Stimulated activated CD4-positive, alpha-beta T cell treated with anti-CD3 and anti-CD28 coated beads, Interleukin-2, amount 100 ng/mL, for 48 hours (primary cell): ENCODE results near the gene KRTAP5-6.
A peak's percentile ranks its signal among the peaks of the same experiment; 100 is the strongest.

Source experiments
- DNase-seq, 2 donors: peaks; one replicate each; pipeline ENCODE4 v3.0.0-alpha.2; 2020

KRTAP5-6 gene, protein sequence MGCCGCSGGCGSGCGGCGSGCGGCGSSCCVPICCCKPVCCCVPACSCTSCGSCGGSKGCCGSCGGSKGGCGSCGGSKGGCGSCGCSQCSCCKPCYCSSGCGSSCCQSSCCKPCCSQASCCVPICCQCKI

DNA sequence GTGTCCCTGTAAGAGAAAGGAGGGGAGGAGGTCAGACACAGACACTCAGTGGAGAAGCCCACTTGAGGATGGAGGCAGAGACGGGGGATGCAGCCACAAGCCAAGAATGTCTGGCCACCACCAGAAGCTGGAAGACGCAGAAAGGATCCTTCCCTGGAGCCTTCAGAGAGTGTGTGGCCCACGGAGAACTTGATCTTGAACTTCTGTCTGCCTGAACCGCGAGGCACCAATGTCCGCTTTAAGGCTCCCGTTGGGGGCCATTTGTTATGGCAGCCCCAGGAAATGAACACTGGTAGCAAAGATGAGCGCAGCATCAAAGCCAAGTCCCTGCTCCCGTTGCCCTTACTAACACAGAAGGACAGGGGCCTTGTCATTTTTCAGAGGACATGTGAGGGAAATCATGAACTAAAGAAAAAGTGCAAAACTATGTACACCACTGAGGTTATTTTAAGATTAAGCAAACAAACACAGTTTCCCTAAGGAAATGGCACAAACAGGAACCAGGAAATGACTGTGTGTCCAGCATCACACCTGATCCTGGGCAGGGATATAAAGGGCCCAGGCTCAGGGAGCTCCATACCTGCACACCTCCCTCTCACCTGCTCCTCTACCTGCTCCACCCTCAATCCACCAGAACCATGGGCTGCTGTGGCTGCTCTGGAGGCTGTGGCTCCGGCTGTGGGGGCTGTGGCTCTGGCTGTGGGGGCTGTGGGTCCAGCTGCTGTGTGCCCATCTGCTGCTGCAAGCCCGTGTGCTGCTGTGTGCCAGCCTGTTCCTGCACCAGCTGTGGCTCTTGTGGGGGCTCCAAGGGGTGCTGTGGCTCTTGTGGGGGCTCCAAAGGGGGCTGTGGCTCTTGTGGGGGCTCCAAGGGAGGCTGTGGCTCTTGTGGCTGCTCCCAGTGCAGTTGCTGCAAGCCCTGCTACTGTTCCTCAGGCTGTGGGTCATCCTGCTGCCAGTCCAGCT lies at the start of gene KRTAP5-6:
TSS of gene KRTAP5-6 (plus strand) at position 588 of the 963 bp plus-strand sequence. CDS start at position 639, 51 bp downstream.
- no peak for DNase-seq

DNA sequence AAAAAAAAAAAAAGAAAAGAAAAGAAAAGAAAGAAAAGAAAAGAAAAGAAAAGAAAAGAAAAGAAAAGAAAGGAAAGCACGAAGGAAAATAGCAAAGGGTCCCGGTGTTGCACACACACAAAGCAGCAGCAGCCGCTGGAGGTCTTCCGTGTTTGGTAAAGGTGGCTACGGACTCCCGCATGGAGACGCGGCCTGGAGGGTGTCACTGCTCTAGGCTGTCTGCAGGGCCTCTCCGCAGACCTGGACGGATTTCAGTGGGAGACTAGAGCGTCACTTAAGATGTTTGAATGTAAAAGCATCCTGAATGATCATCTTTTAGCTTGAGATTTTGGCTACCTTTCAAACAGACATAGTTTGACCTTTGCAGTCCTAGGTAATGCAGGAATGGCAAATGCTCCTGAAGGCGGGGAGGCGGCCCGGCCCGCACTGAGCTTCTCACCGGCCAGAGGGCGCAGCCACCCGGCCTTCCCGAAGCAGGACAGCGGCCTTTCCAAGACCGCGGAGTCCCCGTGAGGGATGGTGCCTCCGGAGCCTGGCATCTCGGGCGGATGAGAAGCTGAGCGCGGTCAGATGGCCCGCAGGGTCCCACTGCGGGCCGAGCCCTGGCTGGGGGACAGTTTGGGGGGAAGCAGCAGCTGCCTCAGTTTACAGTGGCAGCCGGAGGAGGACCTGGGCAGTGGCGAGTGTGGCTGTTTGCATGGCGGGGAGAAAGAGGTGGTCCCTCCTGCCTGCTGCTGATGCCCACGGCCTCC lies 48.9 kb upstream of the KRTAP5-6 start:
- no peak for DNase-seq

DNA sequence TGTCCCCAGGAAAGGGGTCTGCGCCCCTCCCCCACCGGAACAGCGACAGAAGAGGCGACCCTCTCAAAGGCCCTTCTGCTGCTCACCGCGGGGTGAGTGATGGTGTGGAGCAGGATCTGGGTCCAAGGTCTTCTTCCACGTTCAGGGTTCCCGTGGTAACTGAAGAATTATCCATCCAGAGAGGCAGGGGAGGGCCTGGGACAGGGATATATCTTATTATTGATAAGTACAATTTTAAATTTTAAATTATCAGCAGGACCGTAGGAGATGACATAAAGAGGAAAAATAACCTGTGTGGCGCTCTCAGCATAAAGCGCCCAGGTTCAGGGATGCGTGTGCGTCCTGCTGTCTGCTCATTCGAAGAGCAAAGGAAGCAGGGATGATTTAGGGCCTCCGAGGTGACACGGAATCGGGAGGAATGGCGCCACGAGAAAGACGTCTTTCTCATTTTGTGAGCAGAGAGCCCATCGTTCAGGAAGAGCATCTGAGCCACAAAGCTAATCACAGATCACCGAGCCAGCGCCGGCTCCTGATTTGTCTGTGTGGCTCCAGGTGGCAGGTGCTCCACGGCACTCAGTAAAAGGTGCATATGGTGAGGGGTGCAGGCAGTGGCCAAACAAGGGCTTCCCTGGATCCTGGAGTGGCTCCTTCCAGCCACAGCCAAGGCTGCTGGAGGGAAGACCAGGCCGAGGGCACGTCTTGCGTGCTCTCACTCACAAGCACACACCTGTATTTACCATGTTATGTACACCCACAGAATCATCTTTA lies 48.2 kb upstream of the KRTAP5-6 start:
- DNase-seq: no peak

- DNase-seq: no peak
These were observed 46.7 kb upstream of the KRTAP5-6 start for GRCh38 chr11:1650034-1650917.

DNA sequence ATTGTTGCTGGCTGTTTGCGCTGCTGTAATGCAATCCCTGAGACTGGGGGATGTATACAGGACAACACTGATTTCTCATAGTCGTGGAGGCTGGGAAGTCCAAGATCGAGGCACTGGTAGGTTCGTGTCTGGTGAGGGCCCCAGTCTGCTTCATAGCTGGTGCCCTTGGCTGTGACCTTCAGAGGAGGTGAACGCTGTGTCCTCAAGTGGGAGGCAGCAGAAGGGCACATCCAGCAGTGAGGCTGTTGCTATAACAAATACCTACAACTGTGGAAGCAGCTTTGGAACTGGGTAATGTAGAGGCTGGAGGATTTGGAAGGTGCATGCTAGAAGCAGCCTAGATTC lies 46.1 kb upstream of the KRTAP5-6 start:
- DNase-seq: no peak

DNA sequence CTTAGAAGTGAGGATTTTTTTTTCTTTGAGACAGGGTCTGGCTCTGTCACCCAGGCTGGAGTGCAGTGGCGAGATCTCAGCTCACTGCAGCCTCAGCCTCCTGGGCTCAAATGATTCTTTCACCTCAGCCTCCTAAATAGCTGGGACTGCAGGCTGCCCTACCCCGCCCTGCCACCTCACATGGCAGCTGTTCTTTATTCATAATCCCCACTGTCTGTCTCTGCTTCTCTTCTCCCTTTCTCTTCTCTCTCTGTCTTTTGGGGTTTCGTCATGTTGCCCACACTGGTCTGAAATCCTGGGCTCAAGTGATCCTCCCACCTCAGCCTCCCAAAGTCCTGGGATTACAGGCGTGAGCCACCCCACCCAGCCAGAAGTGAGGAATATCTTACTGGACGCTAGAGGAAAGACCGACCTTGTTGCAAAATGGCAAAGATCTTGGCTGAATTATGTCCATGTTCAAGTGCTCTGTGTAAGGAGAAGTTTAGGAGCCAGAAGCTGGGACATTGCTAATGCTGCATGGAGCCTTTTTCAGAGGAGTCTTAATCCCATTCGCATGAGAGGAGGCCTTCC lies 45.5 kb upstream of the KRTAP5-6 start:
- no peak for DNase-seq

DNA sequence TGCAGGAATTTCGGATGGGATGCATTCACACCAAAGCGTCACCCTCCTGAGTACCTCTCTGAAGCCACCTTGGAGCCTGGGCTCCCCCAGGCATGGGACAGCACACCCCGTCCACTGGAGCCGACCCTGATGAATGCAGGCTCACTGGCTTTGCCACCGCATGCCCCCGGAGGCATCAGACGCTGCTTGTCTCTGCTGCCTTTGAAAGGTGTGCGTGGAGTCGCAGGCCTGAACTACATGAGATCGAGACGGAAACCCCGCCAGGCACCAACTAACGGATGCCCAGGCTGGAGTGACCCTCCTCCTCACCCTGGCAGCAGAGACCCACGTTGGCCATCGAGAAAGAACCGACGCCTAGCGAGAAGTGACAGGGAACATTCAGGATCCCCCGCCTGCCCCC lies 45.0 kb upstream of the KRTAP5-6 start:
- no peak for DNase-seq

- DNase-seq: no peak
These were observed 44.6 kb upstream of the KRTAP5-6 start for GRCh38 chr11:1652442-1652770.

GRCh38 chr11:1652771-1653540 lies 44.0 kb upstream of the KRTAP5-6 start:
- peak; percentile 81 to 85 for DNase-seq

DNA sequence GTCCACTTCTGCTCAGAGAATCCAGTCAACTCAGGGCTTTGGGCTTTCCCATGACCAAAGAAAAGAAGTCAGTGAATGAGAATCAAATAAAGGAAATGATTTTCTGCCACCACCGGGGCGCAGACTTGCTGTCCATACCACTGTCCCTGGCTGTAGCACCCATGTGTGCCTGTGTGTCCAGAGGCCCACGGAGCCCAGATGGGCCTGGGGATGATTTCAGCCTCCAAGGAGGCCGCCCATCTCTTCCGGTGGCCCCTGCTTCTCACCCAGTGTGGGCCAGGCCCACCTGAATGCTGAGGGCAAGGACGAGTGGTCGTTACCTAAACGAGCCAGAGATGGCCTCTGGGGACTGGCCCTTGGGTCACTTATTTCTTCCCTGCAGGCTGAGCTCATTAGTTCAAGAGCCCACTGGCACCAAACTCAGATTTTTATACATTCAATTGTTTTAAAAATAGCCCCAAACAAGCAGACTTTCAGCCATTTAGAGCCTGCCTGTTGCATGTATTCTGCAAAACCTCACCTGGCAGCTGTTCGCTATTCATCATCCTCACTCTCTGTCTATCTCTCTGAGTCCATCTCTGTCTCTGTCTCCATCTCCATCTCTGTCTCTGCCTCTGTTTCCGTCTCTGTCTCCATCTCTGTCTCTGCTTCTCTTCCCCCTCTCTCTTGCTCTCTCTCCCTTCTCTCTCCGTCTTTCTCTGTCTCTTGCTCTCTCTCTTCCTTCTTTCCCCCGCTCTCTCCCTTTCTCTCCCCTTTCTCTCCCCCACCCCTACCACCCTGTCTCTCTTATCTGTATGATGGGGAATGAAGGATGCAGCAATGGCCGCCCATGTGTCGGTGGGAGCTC lies 43.2 kb upstream of the KRTAP5-6 start:
- no peak for DNase-seq

DNA sequence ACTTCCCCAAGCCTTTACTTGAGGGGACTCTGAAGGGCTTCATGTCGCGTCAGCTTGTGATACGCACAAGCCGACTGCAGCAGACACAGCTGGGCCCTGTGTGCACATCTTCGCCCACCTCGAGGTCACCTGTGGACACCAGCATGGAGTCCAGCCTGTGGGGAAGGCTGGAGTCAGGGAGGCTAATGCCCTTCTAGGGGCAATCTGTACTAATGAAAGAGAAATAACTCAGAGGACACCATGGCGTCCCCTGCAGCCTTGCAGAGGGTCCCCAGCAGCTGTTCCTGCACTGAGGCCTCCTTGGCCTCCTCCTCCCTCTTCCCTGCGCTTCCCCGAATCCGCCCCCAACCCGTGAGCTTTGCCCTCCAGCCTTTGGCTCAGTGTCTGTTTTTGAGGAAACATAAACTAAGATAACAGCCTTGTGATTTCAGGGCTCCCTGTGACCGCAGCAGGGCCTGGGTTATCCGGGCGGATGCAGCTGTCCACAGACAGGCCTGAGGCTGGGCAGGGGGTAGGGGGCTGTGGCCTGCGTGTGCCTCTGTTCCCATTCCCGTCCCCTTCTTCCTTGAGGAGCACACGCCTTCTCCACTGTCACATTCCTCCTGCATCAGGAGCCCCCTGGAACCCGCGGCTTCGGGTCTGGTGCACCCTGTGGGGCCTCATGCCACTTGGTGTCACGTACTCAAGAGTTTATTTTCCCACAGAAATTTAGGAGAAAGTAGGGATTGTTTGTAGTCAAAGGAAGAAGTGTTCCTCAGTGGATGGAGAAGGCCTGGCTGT lies 42.4 kb upstream of the KRTAP5-6 start:
- DNase-seq: no peak

DNA sequence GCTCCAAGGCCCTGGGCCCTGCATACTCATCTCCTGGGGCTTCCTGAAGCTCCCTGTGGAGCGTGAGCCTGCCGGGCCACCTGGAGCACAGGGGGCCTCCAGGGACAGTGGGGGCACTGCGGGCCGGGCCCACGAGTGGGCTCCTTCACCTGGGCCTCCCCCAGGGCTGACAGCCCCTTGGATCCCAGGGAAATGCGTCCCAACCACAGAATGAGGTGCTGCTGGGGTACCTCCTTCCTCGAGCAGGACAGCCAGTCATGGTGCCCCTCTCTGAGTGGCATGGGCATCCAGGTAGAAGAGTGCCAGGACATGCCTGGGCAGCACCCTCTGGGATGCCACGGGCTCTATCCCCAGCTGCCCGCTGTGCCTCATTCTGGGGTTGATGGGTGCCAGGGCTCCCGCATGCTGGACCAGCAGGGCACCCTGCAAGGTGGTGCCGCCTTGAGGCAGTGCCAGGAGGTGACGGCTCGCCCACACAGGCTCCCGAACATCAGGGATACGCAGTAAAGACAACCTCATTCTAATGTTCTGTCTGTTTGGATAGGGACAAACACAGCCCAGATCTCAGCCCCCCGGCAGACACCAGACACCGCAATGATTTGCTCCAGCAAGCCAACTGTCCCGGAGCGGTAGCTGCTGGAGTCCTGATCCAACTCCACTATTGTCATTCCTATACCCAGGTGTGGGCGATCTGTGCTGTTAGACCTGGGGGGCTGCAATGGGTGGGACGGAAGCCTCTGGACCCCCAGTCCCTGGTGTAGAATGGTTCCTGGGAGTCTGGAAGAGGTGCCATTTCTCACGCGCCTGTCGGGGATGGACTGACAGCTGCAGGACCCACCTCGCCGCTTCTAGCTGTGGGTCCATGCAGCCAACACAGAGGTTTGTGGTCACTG lies 41.6 kb upstream of the KRTAP5-6 start:
- DNase-seq: no peak

DNA sequence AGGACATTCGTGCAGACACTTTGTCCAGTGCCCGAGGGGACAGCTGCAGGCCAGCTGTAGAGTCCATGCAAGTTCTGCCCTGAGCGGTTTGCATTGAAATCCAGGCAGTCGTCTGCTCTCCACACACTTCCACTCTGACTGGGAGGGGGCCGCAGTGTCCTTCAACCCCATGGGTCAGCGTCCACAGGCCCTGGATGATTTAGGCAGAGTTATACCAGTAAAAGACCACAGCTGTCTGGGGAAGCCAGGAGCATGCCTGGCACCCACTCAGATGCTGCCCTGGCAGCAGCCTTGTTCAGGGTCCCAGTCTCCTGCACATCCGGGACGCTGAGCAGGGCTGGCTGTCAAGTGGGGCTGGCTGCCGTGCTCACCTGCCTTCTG lies 40.9 kb upstream of the KRTAP5-6 start:
- DNase-seq: no peak

DNA sequence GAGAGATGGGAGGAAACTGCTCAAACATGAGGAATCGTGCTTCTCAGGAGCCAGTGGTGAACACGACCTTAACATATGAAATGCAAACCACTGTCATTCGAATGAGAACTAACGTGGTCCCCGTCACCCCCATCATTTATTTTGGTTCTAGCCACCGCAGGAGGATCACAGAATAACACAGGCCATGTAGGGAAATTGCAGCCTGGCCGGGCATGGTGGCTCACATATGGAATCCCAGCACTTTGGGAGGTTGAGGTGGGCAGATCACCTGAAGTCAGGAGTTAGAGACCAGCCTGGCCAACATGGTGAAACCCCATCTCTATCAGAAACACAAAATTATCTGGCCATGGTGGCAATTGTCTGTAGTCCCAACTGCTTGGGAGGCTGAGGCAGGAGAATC lies 40.3 kb upstream of the KRTAP5-6 start:
- no peak for DNase-seq

DNA sequence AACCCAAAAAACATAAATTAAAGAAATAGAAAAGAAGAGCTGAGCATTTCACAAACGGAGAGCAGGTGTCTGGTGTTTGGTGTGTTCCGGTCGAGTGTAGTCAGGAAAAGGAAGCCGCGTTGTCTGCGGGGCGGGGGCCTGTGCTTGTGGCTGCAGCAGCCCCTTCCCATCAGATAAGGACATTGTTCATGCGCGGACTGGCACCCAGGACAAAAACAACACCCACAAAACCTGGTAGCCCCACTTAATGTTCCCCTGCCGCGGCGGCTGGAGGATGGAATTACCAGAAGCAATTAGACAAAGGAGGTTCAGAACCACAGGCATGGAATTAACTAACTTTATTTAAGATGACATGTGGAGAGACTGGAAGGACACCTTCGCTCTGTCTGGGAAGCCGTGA lies 37.5 kb upstream of the KRTAP5-6 start:
- DNase-seq: no peak

GRCh38 chr11:1660111-1660867 lies 36.7 kb upstream of the KRTAP5-6 start:
- DNase-seq: no peak
